Adipocyte (in vitro differentiated cells): ENCODE results near the gene NELFE.
"Not testable (repeated sequence)": the region's sequence is repeated elsewhere in the genome, so short reads cannot be mapped to it uniquely, and the experiment has no call there.

Source experiments
- DNase-seq: peaks from one replicate; pipeline ENCODE4 v3.0.0-alpha.2; 2015; ENCODE audit warnings: low read depth
- H3K27me3 ChIP-seq: replicated peaks from 2 replicates; pipeline ENCODE4 v1.7.0; 2013; ENCODE audit warnings: mild to moderate bottlenecking, low read length, moderate library complexity; ENCODE audit not compliant: control insufficient read depth, insufficient read depth
- H3K36me3 ChIP-seq: 2 replicates; pipeline ENCODE4 v1.7.0; 2013; ENCODE audit warnings: low read length, mild to moderate bottlenecking, moderate library complexity; ENCODE audit not compliant: control insufficient read depth, insufficient read depth, severe bottlenecking
- H3K4me1 ChIP-seq: 2 replicates; pipeline ENCODE4 v1.7.0; 2013; ENCODE audit warnings: mild to moderate bottlenecking, low read length, moderate library complexity; ENCODE audit not compliant: control insufficient read depth, insufficient read depth
- H3K4me3 ChIP-seq: 2 replicates; pipeline ENCODE4 v1.7.0; 2013; ENCODE audit warnings: mild to moderate bottlenecking, low read length, moderate library complexity
- H3K9ac ChIP-seq: 2 replicates; pipeline ENCODE4 v1.7.0; 2013; ENCODE audit warnings: mild to moderate bottlenecking, low read length, moderate library complexity
- H3K9me3 ChIP-seq: 2 replicates; pipeline ENCODE4 v1.7.0; 2013; ENCODE audit warnings: mild to moderate bottlenecking, low read length, moderate library complexity; ENCODE audit not compliant: control insufficient read depth

Gene NELFE

DNA sequence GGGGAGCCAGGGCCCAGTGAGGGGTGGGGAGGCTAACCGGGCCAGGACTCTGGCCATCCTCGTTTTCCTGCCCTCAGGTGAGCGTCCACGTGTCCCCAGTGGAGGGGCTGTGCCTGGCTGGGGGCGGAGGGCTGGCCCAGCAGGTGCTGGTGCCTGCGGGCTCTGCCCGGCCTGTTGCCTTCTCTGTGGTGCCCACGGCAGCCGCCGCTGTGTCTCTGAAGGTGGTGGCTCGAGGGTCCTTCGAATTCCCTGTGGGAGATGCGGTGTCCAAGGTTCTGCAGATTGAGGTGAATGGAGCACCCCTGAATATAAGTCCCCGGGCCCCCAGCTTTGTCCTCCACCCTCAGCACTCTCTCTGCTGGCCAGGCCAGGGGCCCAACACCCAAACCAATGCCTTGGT, 35.6 kb upstream of the NELFE start:
- not testable (repeated sequence) for H3K9me3 ChIP-seq, H3K4me1 ChIP-seq, H3K4me3 ChIP-seq, H3K9ac ChIP-seq, H3K27me3 ChIP-seq, DNase-seq, H3K36me3 ChIP-seq

GRCh38 chr6:31989363-31989762, 30.6 kb upstream of the NELFE start:
- not testable (repeated sequence) for H3K27me3 ChIP-seq, H3K36me3 ChIP-seq, H3K4me1 ChIP-seq, DNase-seq, H3K9me3 ChIP-seq, H3K9ac ChIP-seq, H3K4me3 ChIP-seq

DNA sequence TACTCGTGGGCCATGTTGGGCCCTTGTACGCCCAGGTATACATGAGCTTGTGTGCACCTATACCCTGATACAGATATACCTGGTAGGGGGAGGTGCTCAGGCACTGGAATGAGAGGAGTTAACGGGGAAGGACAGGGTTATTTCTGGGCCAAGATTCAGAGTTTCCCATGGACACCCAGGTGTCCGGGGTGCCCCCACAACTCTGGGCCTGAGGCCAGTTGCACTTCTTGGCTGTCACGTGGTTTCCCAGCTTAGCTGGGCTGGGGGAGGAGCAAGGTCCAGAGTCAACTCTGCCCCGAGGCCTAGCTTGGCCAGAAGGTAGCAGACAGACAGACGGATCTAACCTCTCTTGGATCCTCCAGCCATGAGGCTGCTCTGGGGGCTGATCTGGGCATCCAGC, 23.0 kb upstream of the NELFE start, which contains the start of gene C4A:
C4A (plus strand) TSS at position 314 of the 400 bp plus-strand sequence; CDS start at position 365, 51 bp downstream.
- DNase-seq, H3K9me3 ChIP-seq, H3K27me3 ChIP-seq, H3K9ac ChIP-seq, H3K4me3 ChIP-seq, H3K4me1 ChIP-seq: not testable (repeated sequence)
- H3K36me3 ChIP-seq, result peaks cover 12% of the 10 kb centered on the region

DNA sequence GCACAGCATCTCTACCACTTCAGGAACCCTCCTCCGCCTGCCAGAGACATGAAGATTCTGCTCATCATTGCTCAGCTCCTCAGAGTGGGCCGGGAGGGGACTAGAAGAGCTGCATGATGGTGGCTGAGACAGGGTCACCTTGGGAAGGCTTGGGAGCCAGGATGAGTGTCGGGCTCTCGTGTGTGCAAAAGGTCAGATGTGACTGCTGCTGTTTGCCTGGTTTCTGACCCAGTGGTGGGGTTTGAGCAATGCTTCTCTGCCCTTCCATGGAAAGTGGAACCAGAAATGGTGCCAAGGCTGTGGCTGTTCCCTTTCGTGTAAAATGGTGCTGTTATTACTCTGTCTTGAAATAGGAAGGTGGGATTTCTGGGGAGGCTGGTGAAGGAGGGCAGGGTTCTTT, 22.2 kb upstream of the NELFE start:
- not testable (repeated sequence) for DNase-seq, H3K9me3 ChIP-seq, H3K4me3 ChIP-seq, H3K27me3 ChIP-seq, H3K9ac ChIP-seq, H3K4me1 ChIP-seq
- H3K36me3 ChIP-seq, result peaks cover 12% of the 10 kb centered on the region

- not testable (repeated sequence) for H3K4me3 ChIP-seq, H3K4me1 ChIP-seq, H3K27me3 ChIP-seq, H3K9ac ChIP-seq, DNase-seq, H3K9me3 ChIP-seq
- peaks cover 12% of the 10 kb centered on the region for H3K36me3 ChIP-seq
These were observed 21.6 kb upstream of the NELFE start for GRCh38 chr6:31980195-31980876.

DNA sequence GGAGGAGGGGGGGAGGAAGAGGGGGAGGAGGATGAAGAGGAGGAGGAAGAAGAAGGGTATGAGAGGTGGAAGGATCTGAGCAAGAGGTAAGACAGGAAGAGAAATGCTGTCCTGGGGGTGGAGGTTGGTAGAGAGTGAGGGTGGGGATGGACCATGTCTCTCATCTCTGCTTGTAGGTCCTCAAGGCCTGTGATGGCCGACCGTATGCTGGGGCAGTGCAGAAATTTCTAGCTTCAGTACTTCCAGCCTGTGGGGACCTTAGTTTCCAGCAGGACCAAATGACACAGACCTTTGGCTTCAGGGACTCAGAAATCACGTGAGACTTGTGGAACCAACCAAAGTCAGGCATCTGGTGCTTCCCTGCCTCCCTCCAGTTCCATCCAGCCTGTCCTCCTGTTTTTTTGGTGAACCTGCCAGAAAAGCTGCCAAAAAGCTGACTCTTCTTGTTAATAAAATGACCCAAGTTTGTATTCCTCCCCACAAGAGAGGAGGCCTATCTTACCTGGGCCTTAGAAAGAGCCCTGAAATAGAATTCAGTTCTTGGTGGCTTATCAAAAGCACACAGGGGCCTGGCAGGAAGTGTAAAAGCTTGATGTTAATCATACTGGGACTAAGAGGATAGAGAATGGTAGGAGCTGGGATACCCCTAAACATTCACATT, 20.6 kb upstream of the NELFE start:
- DNase-seq, result no peak
- H3K4me3 ChIP-seq, result no peak overlapping the region
- H3K4me1 ChIP-seq, result peaks cover 3% of the 10 kb centered on the region
- H3K27me3 ChIP-seq, result no peaks in the 10 kb centered on the region
- H3K9ac ChIP-seq, result no peak overlapping the region
- H3K9me3 ChIP-seq, result no peaks in the 10 kb centered on the region
- H3K36me3 ChIP-seq, result peaks cover 12% of the 10 kb centered on the region

DNA sequence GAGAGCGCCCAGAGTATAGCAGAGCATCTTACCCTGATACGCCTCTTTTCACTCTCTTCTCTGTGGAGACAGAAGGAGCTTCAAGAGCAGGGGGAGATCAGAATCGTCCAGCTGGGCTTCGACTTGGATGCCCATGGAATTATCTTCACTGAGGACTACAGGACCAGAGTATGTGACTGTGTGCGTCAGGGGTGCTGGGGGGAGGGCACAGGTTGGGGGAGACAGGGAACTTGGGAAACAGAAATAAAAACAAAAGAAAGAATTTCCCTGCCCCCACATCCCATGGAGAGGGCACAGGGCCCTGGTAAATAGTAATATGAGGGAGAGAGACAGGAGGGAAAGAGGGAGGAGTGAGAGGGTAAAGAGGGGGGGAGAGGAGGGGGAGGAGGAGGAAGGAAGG, 20.1 kb upstream of the NELFE start:
- DNase-seq, result no peak
- Histone ChIP-seq H3K36me3 (peaks cover 12% of the 10 kb centered on the region), H3K9ac (no peak overlapping the region), H3K4me3 (no peak overlapping the region), H3K9me3 (no peaks in the 10 kb centered on the region), H3K27me3 (no peaks in the 10 kb centered on the region), H3K4me1 (peaks cover 3% of the 10 kb centered on the region)

DNA sequence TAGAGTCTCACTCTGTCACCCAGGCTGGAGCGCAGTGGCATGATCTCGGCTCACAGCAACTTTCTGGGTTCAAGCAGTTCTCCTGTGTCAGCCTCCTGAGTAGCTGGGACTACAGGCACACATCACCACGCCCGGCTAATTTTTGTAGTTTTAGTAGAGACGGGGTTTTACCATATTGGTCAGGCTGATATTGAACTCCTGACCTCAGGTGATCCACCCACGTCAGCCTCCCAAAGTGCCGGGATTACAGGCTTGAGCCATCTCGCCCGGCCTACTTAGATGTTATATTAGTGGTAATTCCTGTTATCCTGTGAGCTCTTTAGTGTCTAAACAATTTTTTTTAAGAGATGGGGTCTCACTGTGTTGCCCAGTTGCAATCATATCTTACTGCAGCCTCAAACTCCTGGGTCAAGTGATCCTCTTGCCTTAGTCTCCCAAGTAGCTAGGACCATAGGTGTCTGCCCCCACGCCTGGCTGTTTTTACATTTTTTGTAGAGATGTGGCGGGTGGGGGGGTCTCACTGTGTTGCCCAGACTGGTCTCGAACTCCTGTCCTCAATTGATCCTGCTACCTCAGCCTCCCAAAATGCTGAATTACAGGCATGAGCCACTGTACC, 19.2 kb upstream of the NELFE start:
- H3K4me3 ChIP-seq, result no peak overlapping the region
- H3K36me3 ChIP-seq, result peaks cover 12% of the 10 kb centered on the region
- no peak overlapping the region for H3K9ac ChIP-seq
- H3K27me3 ChIP-seq, result no peaks in the 10 kb centered on the region
- DNase-seq, result no peak
- H3K9me3 ChIP-seq, result no peaks in the 10 kb centered on the region
- peaks cover 12% of the 10 kb centered on the region for H3K4me1 ChIP-seq

GRCh38 chr6:31976065-31976464, 17.3 kb upstream of the NELFE start:
- not testable (repeated sequence) for H3K27me3 ChIP-seq, H3K9ac ChIP-seq, DNase-seq, H3K4me3 ChIP-seq, H3K9me3 ChIP-seq
- H3K36me3 ChIP-seq, result peaks cover 12% of the 10 kb centered on the region
- H3K4me1 ChIP-seq, result peaks cover 20% of the 10 kb centered on the region

GRCh38 chr6:31972709-31973350, 14.1 kb upstream of the NELFE start:
- Histone ChIP-seq H3K4me3 (peak overlapping the region; percentile 87), H3K4me1 (peaks cover 33% of the 10 kb centered on the region), H3K27me3 (no peaks in the 10 kb centered on the region), H3K9me3 (no peaks in the 10 kb centered on the region), H3K36me3 (peaks cover 25% of the 10 kb centered on the region), H3K9ac (peak overlapping the region; percentile 96)
- DNase-seq, result peak; percentile 66

DNA sequence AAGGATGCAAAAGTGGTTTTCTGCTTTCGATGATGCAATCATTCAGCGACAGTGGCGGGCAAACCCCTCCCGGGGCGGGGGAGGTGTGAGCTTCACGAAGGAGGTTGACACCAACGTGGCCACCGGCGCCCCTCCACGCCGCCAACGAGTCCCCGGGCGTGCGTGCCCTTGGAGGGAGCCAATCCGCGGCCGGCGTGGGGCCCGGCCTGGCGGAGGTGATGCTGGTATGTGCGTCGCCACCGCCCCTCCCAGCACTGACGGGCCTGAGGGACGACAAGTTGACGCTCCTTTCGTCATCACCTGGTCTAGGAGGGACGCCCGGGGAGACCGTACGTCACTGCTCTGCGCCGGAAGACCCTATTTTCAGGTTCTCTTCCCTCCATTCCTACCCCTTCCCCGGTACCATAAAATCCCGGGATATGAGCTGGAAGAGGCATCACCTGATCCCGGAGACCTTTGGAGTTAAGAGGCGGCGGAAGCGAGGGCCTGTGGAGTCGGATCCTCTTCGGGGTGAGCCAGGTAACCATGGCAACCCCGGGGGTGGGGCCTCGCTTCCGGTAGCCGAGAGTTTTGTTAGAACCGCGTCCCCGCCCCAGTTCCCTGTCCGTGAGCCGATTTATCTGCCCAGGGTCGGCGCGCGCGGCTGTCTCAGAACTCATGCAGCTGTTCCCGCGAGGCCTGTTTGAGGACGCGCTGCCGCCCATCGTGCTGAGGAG, 13.4 kb upstream of the NELFE start, which contains the start of gene DXO:
DXO (minus strand) TSS at position 146 of the 716 bp plus-strand sequence. CDS start 463 bp downstream, outside the sequence.
- peak within 1 kb of the TSS; percentile 96 for H3K9ac ChIP-seq
- peaks cover 32% of the 10 kb centered on the region for H3K36me3 ChIP-seq
- peaks cover 33% of the 10 kb centered on the region for H3K4me1 ChIP-seq
- H3K27me3 ChIP-seq, result no peaks in the 10 kb centered on the region
- no peaks in the 10 kb centered on the region for H3K9me3 ChIP-seq
- peak; percentile 99 for DNase-seq
- H3K4me3 ChIP-seq, result peak within 1 kb of the TSS; percentile 87
